HG03432 (cell line): ENCODE results near the gene TBC1D8.

Experiments
- ATAC-seq: cut with Tn5 transposase; IDR thresholded peaks from one replicate; pipeline ENCODE4 v1.9.1; 2021; ENCODE audit warnings: mild to moderate bottlenecking, moderate library complexity; ENCODE audit not compliant: unreplicated experiment

The TBC1D8 gene

GRCh38 chr2:101162561-101163330 is 11.6 kb upstream of the TBC1D8 start:
- ATAC-seq = no peak

- ATAC-seq = no peak
These were observed 10.5 kb upstream of the TBC1D8 start for GRCh38 chr2:101161658-101162057.

GRCh38 chr2:101160454-101160853 is 9.3 kb upstream of the TBC1D8 start:
- ATAC-seq = no peak

GRCh38 chr2:101159526-101159925 is 8.3 kb upstream of the TBC1D8 start:
- ATAC-seq = no peak

DNA sequence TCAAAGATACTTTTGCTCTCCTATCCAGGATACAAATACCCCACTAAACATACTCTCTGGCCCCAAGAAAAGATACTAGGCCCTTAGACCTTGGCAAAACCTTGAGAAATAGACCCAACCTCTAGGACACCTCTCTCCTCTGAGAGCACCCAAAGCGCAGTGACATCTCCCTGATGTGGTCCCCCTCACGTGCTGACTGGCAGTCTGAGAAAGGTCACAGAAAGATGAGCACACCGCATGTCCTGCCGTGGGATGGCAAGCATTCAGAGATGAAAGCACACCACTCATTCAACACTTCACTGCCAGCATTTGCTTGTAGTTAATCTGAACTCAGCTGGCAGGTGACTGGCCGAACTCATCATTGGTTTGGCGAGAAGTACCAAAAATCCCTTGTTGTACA is 6.1 kb upstream of the TBC1D8 start:
- ATAC-seq = no peak

DNA sequence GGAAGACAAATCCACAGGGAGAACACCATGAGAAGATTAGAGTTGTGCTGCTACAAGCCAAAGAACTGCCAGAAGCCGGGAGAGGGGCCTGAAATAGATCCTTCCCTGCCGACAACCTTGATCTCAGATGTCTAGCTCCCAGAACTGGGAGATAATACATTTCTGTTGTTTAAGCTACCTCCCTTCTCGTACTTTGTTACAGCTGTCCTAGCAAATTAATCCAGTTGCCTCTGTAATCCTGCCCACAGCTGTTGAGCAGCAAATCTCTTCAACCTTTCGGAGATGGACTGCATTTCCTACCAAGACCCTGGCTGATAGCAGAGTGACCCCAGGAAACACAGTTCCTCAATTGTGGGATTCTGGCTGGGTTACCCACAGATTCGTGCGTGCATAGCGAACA is 2.6 kb upstream of the TBC1D8 start:
- no peak for ATAC-seq

GRCh38 chr2:101153077-101153707 is 2.0 kb upstream of the TBC1D8 start:
- ATAC-seq = no peak

GRCh38 chr2:101152272-101153076 is 1.3 kb upstream of the TBC1D8 start:
- ATAC-seq = peak; percentile 62

- no peak for ATAC-seq
These were observed 683 bp upstream of the TBC1D8 start for GRCh38 chr2:101151859-101152271.

- ATAC-seq = peak; percentile 41
These were observed 656 bp downstream of the TBC1D8 start for GRCh38 chr2:101150306-101151145.

- no peak for ATAC-seq
These were observed 1.7 kb downstream of the TBC1D8 start for GRCh38 chr2:101149241-101150192.

GRCh38 chr2:101148777-101149176 is 2.4 kb downstream of the TBC1D8 start:
- no peak for ATAC-seq

GRCh38 chr2:101147971-101148370 is 3.2 kb downstream of the TBC1D8 start:
- ATAC-seq = no peak

GRCh38 chr2:101147062-101147461 is 4.1 kb downstream of the TBC1D8 start:
- no peak for ATAC-seq

- ATAC-seq = no peak
These were observed 4.6 kb downstream of the TBC1D8 start for GRCh38 chr2:101146535-101146934.

DNA sequence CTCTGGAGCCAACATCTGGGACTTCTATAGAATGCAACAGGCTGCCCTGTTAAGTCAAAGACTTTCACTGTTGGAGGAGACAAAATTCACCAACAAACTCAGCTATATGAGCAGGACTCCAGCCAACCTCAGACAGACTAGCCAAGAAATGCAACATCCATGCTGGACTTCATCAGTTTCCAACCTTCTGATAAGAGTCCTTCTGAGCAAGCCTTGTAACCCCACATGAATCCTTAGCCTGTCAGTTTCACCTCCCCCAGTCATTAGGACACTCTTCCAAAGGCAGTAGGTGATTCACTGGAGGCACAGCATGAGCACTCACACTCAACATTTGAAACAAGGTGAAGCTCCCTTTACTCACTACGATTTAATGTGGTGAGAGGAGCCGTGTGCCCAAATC is 5.8 kb downstream of the TBC1D8 start:
- ATAC-seq = no peak

DNA sequence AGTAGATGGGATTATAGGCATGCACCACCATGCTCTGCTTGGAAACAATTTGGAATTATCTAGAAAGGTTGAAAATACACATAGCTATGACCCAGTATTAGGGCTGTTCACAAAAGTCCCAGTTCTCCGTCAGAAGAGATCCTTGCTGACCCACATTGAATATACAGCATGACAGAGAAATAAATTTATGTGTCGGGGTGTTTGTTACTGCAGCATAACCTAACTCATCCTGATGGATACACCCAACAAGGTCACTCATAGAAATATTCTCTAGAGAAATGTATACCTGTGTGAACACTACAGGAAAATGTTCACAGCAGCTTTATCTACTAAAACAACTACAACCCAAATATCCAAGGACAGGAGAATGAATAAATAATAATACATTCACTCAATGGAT is 9.0 kb downstream of the TBC1D8 start:
- no peak for ATAC-seq

- no peak for ATAC-seq
These were observed 10.1 kb downstream of the TBC1D8 start for GRCh38 chr2:101140978-101141655.

- no peak for ATAC-seq
These were observed 10.9 kb downstream of the TBC1D8 start for GRCh38 chr2:101140237-101140636.
